NT2/D1 (cell line): ENCODE results near the gene CHN2.

Experiments
- SUZ12 ChIP-seq: IDR thresholded peaks from 2 replicates; pipeline ENCODE4 v1.6.1; 2011; ENCODE audit not compliant: insufficient read length, insufficient read depth; ENCODE audit errors: extremely low read depth
- YY1 ChIP-seq: IDR thresholded peaks from 2 replicates; pipeline ENCODE4 v1.6.1; 2011; ENCODE audit not compliant: insufficient read length, insufficient read depth
- ZNF274 ChIP-seq: IDR thresholded peaks from 2 replicates; pipeline ENCODE4 v1.6.1; 2011; ENCODE audit warnings: mild to moderate bottlenecking, low read depth, low read length

- no peak for TF ChIP-seq YY1
- no peak for TF ChIP-seq SUZ12
- no peak for TF ChIP-seq ZNF274
These were observed 228.3 kb downstream of the CHN2 start for GRCh38 chr7:29422829-29423228.
